GM18951 (cell line): ENCODE results near the gene VAPA.
"Not testable (repeated sequence)": the region's sequence is repeated elsewhere in the genome, so short reads cannot be mapped to it uniquely, and the experiment has no call there.

Source experiments
- POLR2A ChIP-seq: IDR thresholded peaks from 4 replicates; pipeline ENCODE4 v1.6.1; 2011; ENCODE audit warnings: mild to moderate bottlenecking; ENCODE audit not compliant: insufficient read length, insufficient read depth; ENCODE audit errors: extremely low read depth
- in situ Hi-C: fragments of 300-500 bp; cut with MboI; formaldehyde crosslinking; loops from one replicate; pipeline ENCODE4 v1.12.0; 2022; ENCODE audit warnings: low sequenced_read_pairs, mixed read lengths, inconsistent platforms; ENCODE audit not compliant: unreplicated experiment

Gene VAPA

GRCh38 chr18:9876867-9877654, 36.8 kb upstream of the VAPA start:
- no peak for TF ChIP-seq POLR2A
- in situ Hi-C loops, result no loop called here

DNA sequence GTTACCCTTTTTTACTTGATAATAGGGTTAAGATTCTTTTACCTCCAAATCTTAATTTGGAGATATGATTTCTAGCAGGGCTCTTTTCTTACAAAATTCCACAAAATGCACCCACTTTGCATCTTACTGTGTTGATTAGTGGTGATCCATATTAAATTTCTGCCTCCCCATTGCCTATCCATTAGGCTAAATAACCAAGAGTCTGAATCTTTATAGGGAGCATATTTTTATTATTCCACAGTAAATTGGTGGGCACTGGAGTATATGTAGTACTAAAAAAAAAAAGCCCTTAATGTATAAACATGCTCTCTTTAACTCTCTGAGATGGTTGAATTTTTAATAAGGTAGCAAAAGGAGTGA, 36.2 kb upstream of the VAPA start:
- TF ChIP-seq POLR2A, result no peak
- in situ Hi-C loops, result no loop called here

GRCh38 chr18:9878095-9878494, 35.7 kb upstream of the VAPA start:
- in situ Hi-C loops, result no loop called here
- no peak for TF ChIP-seq POLR2A

DNA sequence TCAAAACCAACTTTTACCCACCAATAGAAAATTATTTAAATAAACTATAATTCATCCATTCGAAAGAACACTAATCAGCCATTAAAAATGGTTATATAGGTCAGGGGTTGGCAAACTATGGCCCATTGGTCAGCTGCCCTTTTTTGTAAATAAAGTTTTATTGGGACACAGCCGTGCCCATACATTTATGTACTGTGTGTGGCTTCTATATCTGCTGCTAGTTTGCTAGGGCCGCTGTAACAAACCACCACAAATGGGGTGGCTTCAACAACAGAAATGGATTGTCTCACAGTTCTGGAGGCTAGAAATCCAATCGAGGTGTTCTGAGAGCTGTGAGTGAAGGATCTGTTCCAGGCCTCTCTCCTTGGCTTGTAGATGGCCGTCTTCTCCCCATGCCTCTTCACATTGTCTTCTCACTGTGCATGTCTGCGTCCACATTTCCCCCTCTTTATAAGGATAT, 35.0 kb upstream of the VAPA start:
- no peak for TF ChIP-seq POLR2A
- in situ Hi-C loops, result no loop called here

- TF ChIP-seq POLR2A, result no peak
- in situ Hi-C loops, result no loop called here
These were observed 29.7 kb upstream of the VAPA start for GRCh38 chr18:9884090-9884489.

- no peak for TF ChIP-seq POLR2A
- in situ Hi-C loops, result no loop called here
These were observed 29.2 kb upstream of the VAPA start for GRCh38 chr18:9884532-9885140.

DNA sequence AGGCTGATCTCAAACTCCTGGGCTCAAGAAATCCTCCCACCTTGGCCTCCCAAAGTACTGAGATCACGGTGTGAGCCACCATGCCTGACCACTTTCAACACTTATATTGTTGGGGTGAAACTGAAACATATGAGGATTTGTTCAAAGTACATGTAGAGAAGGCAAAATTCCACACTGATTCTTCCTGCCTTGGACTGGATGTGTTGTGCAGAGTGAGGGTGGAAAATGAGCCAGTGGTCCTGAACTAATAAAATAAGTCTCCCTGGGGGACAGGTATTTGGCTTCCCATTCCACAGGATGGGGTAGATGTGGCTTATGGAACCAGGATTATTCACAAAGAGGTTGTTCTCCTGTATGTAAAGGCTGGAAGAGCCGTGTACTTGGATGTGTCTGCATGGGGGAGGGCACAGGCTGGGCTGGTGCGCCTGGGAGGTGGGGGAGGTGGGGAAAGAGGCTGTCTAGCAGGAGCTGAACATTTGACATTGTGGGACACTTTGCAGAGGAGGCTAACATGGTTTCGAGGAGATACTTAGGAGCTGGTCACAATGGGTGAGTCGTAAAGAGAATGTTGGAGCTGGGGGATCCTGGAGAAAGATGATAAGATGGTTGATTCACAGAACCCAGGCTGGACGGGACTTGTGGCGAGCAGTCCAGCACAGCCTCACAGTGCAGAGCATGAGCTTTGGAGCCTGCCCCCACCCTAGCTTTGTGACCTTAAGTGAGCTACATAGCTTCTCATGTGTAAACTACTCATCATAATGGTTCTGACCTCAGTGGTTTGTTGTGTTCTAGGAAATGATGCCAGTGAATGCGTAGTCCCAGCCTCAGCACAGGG, 28.4 kb upstream of the VAPA start, which contains the start of gene TXNDC2:
Gene TXNDC2, plus strand, starts transcription at position 804 of the 835 bp plus-strand sequence. CDS start 708 bp downstream, outside the sequence.
- no peak for TF ChIP-seq POLR2A
- in situ Hi-C loops, result no loop called here

DNA sequence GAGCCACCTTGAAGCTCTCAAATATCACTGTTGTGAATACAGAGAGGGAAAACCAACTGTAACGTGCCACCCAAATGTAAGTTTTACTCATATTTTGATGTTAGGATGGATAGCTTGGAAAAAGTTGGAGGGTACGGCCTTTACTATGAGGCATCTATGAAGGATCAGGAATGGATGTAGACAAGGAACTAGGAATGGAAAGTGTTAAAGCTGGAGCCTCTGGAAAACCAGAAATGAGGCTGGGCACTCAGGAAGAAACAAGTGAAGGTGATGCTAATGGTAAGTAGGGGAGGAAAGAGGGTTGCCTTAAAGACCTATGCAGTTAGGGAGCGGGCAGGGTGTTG, 27.8 kb upstream of the VAPA start:
- in situ Hi-C loops, result no loop called here
- TF ChIP-seq POLR2A, result no peak

GRCh38 chr18:9887992-9888391, 25.8 kb upstream of the VAPA start:
- in situ Hi-C loops, result no loop called here
- no peak for TF ChIP-seq POLR2A

DNA sequence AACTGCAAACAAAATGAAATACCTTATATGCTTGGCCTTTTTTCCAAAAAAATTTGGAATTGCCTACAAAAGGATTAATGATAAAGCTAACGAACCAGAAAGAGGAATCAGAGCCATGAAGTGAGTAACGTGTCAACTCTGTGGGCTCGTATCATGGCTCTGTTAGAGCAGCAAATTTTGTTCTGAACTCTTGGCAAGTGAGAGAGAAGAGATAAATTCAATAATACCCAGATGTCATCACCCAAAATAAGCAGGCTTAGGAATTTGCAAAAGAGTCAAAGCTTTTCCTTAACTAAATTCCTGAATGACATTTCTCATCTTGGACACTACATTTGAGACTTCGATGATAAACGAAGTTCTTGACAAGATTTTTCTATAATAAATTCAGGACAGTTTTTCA, 23.6 kb upstream of the VAPA start:
- in situ Hi-C loops, result no loop called here
- TF ChIP-seq POLR2A, result no peak

DNA sequence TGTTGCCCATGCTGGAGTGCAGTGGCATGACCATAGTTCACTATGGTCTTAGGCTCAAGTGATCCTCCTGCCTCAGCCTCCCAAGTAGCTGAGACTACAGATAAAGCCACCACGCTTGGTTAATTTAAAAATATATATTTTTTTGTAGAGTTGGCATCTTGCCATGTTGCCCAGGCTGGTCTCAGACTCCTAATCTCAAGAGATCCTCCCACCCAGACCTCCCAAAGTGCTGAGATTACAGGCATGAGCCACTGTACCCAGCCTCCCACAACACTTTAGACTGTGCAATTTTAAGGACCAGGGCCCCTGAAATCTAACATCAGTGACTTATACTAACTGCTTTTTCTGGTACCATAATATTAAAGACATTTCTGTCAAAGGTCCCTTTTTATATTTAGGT, 22.9 kb upstream of the VAPA start:
- in situ Hi-C loops, result no loop called here

DNA sequence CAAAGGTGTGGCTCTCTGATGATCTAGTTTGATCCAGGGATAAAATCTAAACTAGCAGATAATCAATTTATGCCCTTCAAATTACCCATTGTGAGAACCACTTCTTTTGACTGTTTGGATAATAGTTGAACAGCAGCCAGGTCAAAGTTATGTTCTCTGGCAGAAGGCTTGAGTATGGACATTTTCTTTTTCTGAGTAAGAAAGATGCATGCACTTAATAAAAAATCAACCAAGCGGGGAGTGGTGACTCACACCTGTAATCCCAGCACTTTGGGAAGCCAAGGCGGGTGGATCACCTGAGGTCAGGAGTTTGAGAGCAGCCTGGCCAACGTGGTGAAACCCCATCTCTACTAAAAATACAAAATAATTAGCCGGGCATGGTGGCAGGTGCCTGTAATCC, 22.3 kb upstream of the VAPA start:
- in situ Hi-C loops, result not testable (repeated sequence)

More for the DNA sequence above, 22.9 kb upstream of the VAPA start:
- no peak for TF ChIP-seq POLR2A

GRCh38 chr18:9894454-9895068, 19.3 kb upstream of the VAPA start:
- no peak for TF ChIP-seq POLR2A

More at GRCh38 chr18:9894454-9895068, 19.3 kb upstream of the VAPA start:
- in situ Hi-C loops, result no loop called here
